GM12872 (cell line): ENCODE measurements around the gene NFILZ.

ENCODE experiments used
- CTCF ChIP-seq: IDR thresholded peaks from 3 replicates; pipeline ENCODE4 v1.5.1; 2011; ENCODE audit warnings: low read depth, mild to moderate bottlenecking, low read length, moderate library complexity; ENCODE audit not compliant: insufficient read depth

NFILZ gene

GRCh38 chr19:8614455-8614854 lies 16.0 kb upstream of the NFILZ start:
- TF ChIP-seq CTCF = no peak

DNA sequence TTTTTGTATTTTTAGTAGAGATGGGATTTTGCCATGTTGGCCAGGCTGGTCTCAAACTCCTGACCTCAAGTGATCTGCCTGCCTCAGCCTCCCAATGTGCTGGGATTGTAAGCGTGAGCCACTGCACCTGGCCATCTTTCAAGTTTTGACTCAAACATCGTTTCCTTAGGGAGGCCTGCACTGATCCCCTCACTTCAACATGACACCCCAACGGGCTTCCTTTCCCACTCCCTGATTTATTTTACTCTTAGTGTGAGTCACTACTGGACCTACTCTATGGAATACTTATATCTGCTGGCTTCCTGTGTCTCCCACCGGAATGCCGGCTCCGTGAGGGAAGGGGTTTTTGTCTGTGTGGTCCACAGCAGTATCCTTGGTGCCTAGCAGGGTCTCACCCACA lies 15.4 kb upstream of the NFILZ start:
- TF ChIP-seq CTCF = no peak

- peak; percentile 71 for TF ChIP-seq CTCF
Measured at GRCh38 chr19:8615813-8616596, 14.4 kb upstream of the NFILZ start.

- TF ChIP-seq CTCF = no peak
Measured at GRCh38 chr19:8616861-8617260, 13.6 kb upstream of the NFILZ start.

- no peak for TF ChIP-seq CTCF
Measured at GRCh38 chr19:8617984-8618383, 12.4 kb upstream of the NFILZ start.

DNA sequence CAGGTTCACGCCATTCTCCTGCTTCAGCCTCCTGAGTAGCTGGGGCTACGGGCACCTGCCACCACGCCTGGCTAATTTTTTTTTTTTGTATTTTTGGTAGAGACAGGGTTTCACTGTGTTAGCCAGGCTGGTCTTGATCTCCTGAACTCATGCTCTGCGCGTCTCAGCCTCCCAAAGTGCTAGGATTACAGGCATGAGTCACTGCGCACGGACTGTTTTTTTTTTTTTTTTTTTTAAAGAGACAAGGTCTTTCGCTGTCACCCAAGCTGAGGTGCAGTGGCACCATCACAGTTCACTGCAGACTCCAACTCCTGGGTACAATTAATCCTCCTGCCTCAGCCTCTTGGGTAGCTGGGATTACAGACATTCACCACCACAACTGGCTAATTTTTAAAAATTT lies 11.7 kb upstream of the NFILZ start:
- no peak for TF ChIP-seq CTCF

DNA sequence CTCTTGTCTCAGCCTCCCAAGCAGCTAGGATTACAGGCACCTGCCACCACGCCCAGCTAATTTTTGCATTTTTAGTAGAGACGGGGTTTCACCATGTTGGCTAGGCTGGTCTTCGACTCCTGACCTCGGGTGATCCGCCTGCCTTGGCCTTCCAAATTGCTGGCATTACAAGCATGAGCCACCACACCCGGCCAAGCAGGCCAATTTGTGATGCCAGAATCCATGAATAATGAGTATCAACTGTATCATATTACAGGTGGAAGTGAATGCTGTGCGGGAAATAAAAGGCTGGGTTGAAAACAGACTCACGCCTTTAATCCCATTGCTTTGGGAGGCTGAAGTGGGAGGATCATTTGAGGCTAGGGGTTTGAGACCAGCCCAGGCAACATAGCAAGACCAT lies 3.6 kb upstream of the NFILZ start:
- TF ChIP-seq CTCF = no peak
